OCI-LY1 (cell line): ENCODE measurements around the gene DHX38.
A peak's percentile ranks its signal among the peaks of the same experiment; 100 is the strongest.

Experiments
- H2AFZ ChIP-seq: fragments of 200-600 bp; sonication (generic), shearing (Covaris generic); 2 replicates; pipeline ENCODE4 v1.6.0; 2014; ENCODE audit warnings: antibody characterized with exemption, mild to moderate bottlenecking, low read length
- H3F3A ChIP-seq: fragments of 200-600 bp; sonication (generic), shearing (Covaris generic); 2 replicates; pipeline ENCODE4 v1.6.0; 2014; ENCODE audit warnings: mild to moderate bottlenecking, antibody characterized with exemption, low read length, moderate library complexity; ENCODE audit not compliant: insufficient read depth
- H3K27ac ChIP-seq: fragments of 200-600 bp; sonication (generic); 2 replicates; pipeline ENCODE4 v1.5.1; 2014; ENCODE audit warnings: low read length, mixed run types, mild to moderate bottlenecking, low read depth; ENCODE audit not compliant: poor library complexity, severe bottlenecking
- H3K27me3 ChIP-seq: fragments of 200-600 bp; sonication (generic); 2 replicates; pipeline ENCODE4 v1.6.0; 2014; ENCODE audit warnings: antibody characterized with exemption, mild to moderate bottlenecking, low read length, moderate library complexity; ENCODE audit not compliant: insufficient read depth
- H3K36me3 ChIP-seq: fragments of 200-600 bp; sonication (generic); 2 replicates; pipeline ENCODE4 v1.6.1; 2014; ENCODE audit warnings: mild to moderate bottlenecking, antibody characterized with exemption, low read length, moderate library complexity, mixed read lengths; ENCODE audit not compliant: insufficient read depth
- H3K4me1 ChIP-seq: fragments of 200-600 bp; sonication (generic); 2 replicates; pipeline ENCODE4 v1.5.1; 2014; ENCODE audit warnings: mild to moderate bottlenecking, low read length, moderate library complexity; ENCODE audit not compliant: insufficient read depth, severe bottlenecking
- H3K4me2 ChIP-seq: fragments of 200-600 bp; sonication (generic), shearing (Covaris generic); 2 replicates; pipeline ENCODE4 v1.6.1; 2014; ENCODE audit warnings: low read length
- H3K4me3 ChIP-seq: fragments of 200-600 bp; sonication (generic); 2 replicates; pipeline ENCODE4 v1.5.1; 2014; ENCODE audit warnings: low read length, low read depth, mild to moderate bottlenecking, mixed read lengths; ENCODE audit not compliant: poor library complexity, severe bottlenecking
- H3K79me2 ChIP-seq: fragments of 200-600 bp; shearing (Covaris generic); 2 replicates; pipeline ENCODE4 v1.6.1; 2016; ENCODE audit warnings: mixed run types, low read length, mixed read lengths; ENCODE audit not compliant: insufficient read depth
- H3K9ac ChIP-seq: fragments of 200-600 bp; sonication (generic), shearing (Covaris generic); 2 replicates; pipeline ENCODE4 v1.6.1; 2014; ENCODE audit warnings: mild to moderate bottlenecking, low read length, mixed read lengths
- H3K9me2 ChIP-seq: fragments of 200-600 bp; sonication (generic), shearing (Covaris generic); 2 replicates; pipeline ENCODE4 v1.6.1; 2014; ENCODE audit warnings: low read depth, mild to moderate bottlenecking, low read length, mixed read lengths
- H3K9me3 ChIP-seq: fragments of 200-600 bp; shearing (Covaris generic); 2 replicates; pipeline ENCODE4 v1.6.1; 2014; ENCODE audit warnings: low read length, mixed read lengths
- H4K20me1 ChIP-seq: fragments of 200-600 bp; sonication (generic), shearing (Covaris generic); 2 replicates; pipeline ENCODE4 v1.6.0; 2016; ENCODE audit warnings: mild to moderate bottlenecking, low read length; ENCODE audit not compliant: insufficient read depth
- CTCF ChIP-seq: fragments of 200-600 bp; sonication (generic), shearing (Covaris generic); IDR thresholded peaks from 2 replicates; pipeline ENCODE4 v1.5.1; 2017; ENCODE audit warnings: mild to moderate bottlenecking, antibody characterized with exemption, low read length, moderate library complexity, mixed read lengths
- EZH2 ChIP-seq: fragments of 200-600 bp; sonication (generic), shearing (Covaris generic); IDR thresholded peaks from 2 replicates; pipeline ENCODE4 v1.8.0; 2017; ENCODE audit warnings: borderline replicate concordance, mixed run types, mild to moderate bottlenecking, antibody characterized with exemption, low read length, moderate library complexity, mixed read lengths

DHX38 gene

GRCh38 chr16:72093448-72094265 is at the start of gene DHX38, which contains the start of gene TXNL4B:
Gene DHX38 (plus strand): TSS chr16:72093847. CDS start chr16:72096158, 2,311 bp downstream.
Gene TXNL4B (minus strand): TSS chr16:72093620. CDS start chr16:72090749, 2,871 bp downstream.
- H3K4me1 ChIP-seq: peaks cover 29% of the 10 kb centered on the region
- peak within 1 kb of the TSS; percentile 93 for H3K4me3 ChIP-seq
- H3K9me2 ChIP-seq: no peaks in the 10 kb centered on the region
- no peaks in the 10 kb centered on the region for H3F3A ChIP-seq
- peak within 1 kb of the TSS; percentile 58 for H3K27ac ChIP-seq
- no peaks in the 10 kb centered on the region for H3K27me3 ChIP-seq
- no peak within 1 kb of the TSS; the same call in 1 of the 2 replicates for H2AFZ ChIP-seq
- H4K20me1 ChIP-seq: no peaks in the 10 kb centered on the region
- H3K79me2 ChIP-seq: peaks cover 18% of the 10 kb centered on the region
- H3K9ac ChIP-seq: peak within 1 kb of the TSS; percentile 92
- peaks cover 42% of the 10 kb centered on the region for H3K36me3 ChIP-seq
- H3K9me3 ChIP-seq: no peaks in the 10 kb centered on the region
- peak within 1 kb of the TSS; percentile 93 for H3K4me2 ChIP-seq
- TF ChIP-seq CTCF (no peak), EZH2 (no peak)

GRCh38 chr16:72044296-72044695 is 49.4 kb upstream of the DHX38 start:
- Histone ChIP-seq H3K36me3 (no peaks in the 10 kb centered on the region), H3K4me1 (no peaks in the 10 kb centered on the region), H3K79me2 (no peaks in the 10 kb centered on the region), H3K27ac (no peak overlapping the region), H4K20me1 (no peaks in the 10 kb centered on the region), H3F3A (no peaks in the 10 kb centered on the region), H3K4me3 (no peak overlapping the region), H3K4me2 (no peak overlapping the region), H3K27me3 (no peaks in the 10 kb centered on the region), H2AFZ (no peak overlapping the region), H3K9me2 (no peaks in the 10 kb centered on the region), H3K9me3 (no peaks in the 10 kb centered on the region), H3K9ac (no peak overlapping the region)
- no peak for TF ChIP-seq CTCF
- TF ChIP-seq EZH2: no peak

DNA sequence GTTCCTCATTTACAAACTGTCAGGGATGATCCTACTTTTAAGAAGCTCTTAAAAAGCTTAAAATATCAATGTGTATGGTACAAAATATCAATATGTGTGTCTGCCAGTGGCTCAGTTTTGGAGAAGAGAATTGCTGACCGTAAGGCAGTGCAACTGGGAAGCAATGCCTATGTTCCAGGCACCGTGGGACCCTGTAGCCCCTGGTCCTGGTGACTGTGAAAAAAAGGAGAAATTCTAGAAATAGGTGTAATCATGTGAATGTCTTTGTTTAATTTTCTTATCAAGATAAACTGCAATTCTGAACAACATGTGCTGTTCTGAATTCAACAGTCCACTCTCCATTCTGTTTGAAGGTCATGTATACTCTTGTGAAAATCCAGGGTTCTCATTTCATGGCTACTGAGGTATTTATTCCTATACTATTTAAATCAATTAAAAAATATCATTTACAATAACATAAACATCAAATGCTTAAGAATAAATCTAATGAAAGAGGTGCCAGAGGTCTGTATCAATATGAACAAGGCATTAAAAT is 48.8 kb upstream of the DHX38 start:
- TF ChIP-seq EZH2: no peak
- TF ChIP-seq CTCF: no peak
- Histone ChIP-seq H3K79me2 (no peaks in the 10 kb centered on the region), H3K27ac (no peak overlapping the region)

More for the DNA sequence above, 48.8 kb upstream of the DHX38 start:
- H3K4me3 ChIP-seq: no peak overlapping the region
- no peak overlapping the region for H3K4me2 ChIP-seq
- no peak overlapping the region for H3K9ac ChIP-seq
- H3K4me1 ChIP-seq: no peaks in the 10 kb centered on the region
- no peaks in the 10 kb centered on the region for H4K20me1 ChIP-seq
- no peaks in the 10 kb centered on the region for H3K27me3 ChIP-seq
- no peaks in the 10 kb centered on the region for H3K9me2 ChIP-seq
- H2AFZ ChIP-seq: no peak overlapping the region
- H3K36me3 ChIP-seq: no peaks in the 10 kb centered on the region
- H3K9me3 ChIP-seq: no peaks in the 10 kb centered on the region
- no peaks in the 10 kb centered on the region for H3F3A ChIP-seq
